NCI-H510A treated with DMSO at 0.1 percent for 48 hours (cell line): ENCODE data around the gene KIAA1958.

ENCODE experiments used
- DNase-seq: peaks from one replicate; lab custom pipeline; 2025; lab: John Stamatoyannopoulos, UW

The KIAA1958 gene

GRCh38 chr9:112529316-112529715 is 42.7 kb downstream of the KIAA1958 start:
- no peak for DNase-seq

DNA sequence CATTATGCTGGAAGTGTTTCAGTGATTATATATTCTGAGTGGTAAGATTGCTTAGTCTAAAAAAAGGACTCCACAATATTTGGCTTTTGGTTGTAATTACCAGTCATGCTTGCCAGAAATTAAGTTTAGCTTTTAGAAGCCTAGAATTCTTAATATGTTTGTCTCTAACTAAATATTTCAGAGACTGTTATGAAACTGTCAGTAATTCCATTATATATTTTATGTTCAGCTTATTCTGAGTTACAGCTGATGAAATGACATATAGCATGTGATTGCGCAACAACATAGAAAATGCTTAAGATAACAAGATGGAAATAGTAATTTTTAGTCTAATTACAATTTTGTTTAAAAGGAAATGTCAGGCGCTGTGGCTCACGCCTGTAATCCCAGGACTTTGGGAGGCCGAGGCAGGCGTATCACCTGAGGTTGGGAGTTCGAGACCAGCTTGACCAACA is 44.2 kb downstream of the KIAA1958 start:
- no peak for DNase-seq

DNA sequence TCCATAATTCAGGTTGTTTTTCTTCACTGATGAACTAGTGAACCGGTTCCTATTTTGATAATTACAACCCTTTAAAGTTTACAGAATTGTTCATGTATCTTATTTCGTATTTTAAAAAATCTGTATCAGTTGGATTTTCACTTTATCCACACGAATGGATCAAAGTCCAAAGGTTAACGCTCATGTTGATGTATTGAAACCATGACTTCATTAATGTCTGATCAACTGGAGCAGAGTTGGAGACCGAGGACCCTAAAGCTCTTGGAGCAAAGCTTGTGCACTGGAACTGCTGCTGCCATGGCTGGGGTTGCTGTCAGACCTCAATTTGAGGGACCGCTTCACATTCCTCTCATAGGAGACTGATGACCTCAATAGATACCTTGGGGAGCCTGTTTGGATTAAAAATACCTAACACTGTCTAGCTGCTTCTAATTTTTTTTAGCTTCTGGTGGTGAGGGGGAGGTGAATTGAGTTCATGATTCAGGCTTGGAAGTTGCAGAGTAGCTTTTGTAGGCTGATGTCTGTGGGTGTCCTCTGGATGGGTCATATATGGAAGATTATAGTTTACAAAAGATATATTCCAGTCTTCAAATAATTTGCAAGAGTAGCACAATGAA is 45.1 kb downstream of the KIAA1958 start:
- DNase-seq: no peak

GRCh38 chr9:112532427-112532826 is 45.8 kb downstream of the KIAA1958 start:
- no peak for DNase-seq

DNA sequence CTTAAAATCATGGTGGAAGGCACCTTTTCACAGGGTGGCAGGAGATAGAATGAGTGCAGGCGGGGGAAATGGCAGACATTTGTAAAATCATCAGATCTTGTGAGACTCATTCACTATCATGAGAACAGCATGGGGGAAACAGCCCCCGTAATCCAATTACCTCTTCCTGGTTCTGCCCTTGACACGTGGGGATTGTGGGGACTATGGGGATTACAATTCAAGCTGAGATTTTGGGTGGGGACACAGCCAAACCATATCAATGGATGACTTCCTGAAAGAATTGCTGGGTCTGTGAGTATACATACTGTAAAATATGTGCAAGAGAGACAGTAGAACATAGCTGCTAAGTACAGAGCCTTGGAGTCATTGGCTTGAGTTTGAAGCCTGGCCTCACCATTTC is 47.0 kb downstream of the KIAA1958 start:
- DNase-seq: no peak

GRCh38 chr9:112535301-112535700 is 48.7 kb downstream of the KIAA1958 start:
- no peak for DNase-seq

- DNase-seq: no peak
Measured at GRCh38 chr9:112535811-112536210, 49.2 kb downstream of the KIAA1958 start.

GRCh38 chr9:112537561-112537960 is 50.9 kb downstream of the KIAA1958 start:
- no peak for DNase-seq

DNA sequence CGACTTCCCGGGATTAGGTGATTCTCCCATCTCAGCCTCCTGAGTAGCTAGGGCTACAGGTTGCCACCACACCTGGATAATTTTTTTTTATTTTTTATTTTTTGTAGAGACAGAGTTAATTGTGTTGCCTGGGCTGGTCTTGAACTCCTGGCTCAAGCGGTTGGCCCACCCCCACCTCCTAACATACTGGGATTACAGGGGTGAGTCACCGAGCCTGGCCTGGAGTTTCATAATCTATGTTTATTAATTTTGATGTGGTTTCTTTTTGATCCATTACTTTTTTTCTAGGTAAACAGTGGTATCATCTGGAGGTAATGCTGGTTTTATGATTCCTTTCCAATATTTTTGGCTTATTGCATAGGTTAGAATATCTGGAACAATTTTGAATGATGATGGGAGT is 54.2 kb downstream of the KIAA1958 start:
- DNase-seq: no peak

- no peak for DNase-seq
Measured at GRCh38 chr9:112541685-112542084, 55.1 kb downstream of the KIAA1958 start.

GRCh38 chr9:112542593-112543292 is 56.1 kb downstream of the KIAA1958 start:
- DNase-seq: no peak

GRCh38 chr9:112544477-112544876 is 57.9 kb downstream of the KIAA1958 start:
- DNase-seq: no peak

GRCh38 chr9:112545237-112545636 is 58.6 kb downstream of the KIAA1958 start:
- DNase-seq: no peak

DNA sequence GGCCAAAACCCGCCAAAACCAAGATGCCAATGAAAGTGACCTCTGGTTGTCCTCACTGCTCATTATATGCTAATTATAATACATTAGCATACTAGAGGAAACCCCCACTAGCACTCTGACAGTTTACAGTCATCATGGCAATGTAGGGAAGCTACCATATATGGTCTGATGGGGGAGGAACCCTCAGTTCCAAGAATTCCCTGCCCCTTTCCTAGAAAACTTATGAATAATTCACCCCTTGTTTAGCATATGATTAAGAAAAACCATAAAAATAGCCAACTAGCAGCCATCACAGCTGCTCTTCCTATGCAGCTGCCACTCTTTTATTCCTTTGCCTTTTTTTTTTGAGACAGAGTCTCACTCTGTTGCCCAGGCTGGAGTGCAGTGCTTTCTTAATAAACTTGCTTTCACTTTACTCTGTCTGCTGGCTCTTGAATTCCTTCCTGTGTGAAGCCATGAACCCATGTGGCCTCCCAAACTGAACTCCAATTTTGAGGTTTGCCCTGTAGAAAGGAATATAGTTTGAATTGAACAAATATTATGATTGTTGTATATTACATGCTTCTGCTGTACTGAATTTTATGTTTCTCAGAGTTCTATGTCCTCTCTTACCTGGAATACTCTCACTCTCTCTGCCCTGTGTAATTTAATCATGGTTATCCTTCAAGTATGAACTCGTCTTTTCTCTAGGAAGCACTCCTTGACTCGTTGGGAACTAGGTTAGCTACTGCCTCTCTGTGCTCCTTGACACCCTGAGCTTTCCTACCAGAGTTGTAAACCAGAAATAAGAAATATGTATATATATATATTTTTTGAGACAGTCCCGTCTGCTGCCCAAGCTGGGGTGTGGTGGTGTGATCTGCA is 59.8 kb downstream of the KIAA1958 start:
- DNase-seq: no peak

GRCh38 chr9:112548051-112548440 is 61.4 kb downstream of the KIAA1958 start:
- no peak for DNase-seq

GRCh38 chr9:112548836-112549595 is 62.4 kb downstream of the KIAA1958 start:
- DNase-seq: no peak

DNA sequence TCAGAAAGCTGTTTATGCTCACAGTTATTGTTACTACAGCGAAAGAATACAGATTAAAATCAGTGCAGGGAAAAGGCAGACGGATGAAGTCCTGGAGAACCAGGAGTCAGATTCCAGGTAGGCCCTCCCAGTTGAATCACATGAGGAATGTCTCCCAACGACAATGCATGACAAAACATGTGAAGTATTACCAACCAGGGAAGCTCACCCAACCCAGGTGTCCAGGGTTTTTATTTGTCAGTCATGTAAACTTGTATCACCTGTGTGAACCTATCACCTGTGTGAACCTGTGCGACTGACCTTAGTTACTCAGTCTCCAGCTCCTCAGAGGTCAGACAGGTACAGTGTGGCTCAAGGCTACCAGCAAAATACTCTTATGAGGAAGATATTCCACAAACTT is 63.9 kb downstream of the KIAA1958 start:
- no peak for DNase-seq

GRCh38 chr9:112551641-112552040 is 65.0 kb downstream of the KIAA1958 start:
- DNase-seq: no peak

GRCh38 chr9:112552229-112553056 is 65.8 kb downstream of the KIAA1958 start:
- DNase-seq: no peak

GRCh38 chr9:112553256-112553826 is 66.7 kb downstream of the KIAA1958 start:
- no peak for DNase-seq

- DNase-seq: no peak
Measured at GRCh38 chr9:112554516-112554915, 67.9 kb downstream of the KIAA1958 start.
